Renal cortical epithelial cell (primary cell): ENCODE measurements around the gene LRP3. TPM values are rescaled to one million over a fixed set of nuclear protein-coding genes. Genes with fewer than 3 reads are reported as not detected.
"Not testable (repeated sequence)": the region's sequence is repeated elsewhere in the genome, so short reads cannot be mapped to it uniquely, and the experiment has no call there.

Experiments used
- DNase-seq: peaks from one replicate; pipeline ENCODE4 v3.0.0-alpha.2; 2011; ENCODE audit warnings: low read depth
- total RNA-seq: library from RNA; depleted of rRNA; stranded (reverse); fragments of >200 nt; gene quantifications from 2 replicates; pipeline ENCODE4 v1.2.3, GENCODE V29; 2014

The LRP3 gene
- total RNA-seq, 1 donor from 2014 or later = 11.4 TPM

- DNase-seq = no peak
Measured at GRCh38 chr19:33217881-33218280, 23.8 kb downstream of the LRP3 start.

- DNase-seq = no peak
Measured at GRCh38 chr19:33219261-33219815, 25.2 kb downstream of the LRP3 start.

DNA sequence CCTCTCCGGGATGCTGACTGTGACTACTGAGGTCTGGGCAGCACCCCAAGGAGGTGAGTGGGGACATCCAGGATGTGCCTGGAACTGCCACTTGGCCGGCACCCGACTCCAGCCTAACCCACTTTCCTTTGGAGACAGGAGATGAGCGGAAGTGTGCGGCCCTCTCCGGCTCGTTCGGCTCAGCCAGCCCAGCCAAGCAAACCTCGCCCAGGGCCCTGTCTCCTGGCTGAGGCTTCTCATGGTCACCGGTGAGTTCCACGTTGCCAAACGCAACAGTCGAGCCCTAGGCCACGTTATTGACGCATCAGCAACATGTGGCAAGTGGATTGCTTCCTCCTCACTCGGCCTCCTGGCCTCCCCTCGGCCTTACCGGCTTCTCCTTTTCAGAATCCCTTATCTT is 26.0 kb downstream of the LRP3 start:
- no peak for DNase-seq

- DNase-seq = no peak
Measured at GRCh38 chr19:33220735-33221134, 26.6 kb downstream of the LRP3 start.

DNA sequence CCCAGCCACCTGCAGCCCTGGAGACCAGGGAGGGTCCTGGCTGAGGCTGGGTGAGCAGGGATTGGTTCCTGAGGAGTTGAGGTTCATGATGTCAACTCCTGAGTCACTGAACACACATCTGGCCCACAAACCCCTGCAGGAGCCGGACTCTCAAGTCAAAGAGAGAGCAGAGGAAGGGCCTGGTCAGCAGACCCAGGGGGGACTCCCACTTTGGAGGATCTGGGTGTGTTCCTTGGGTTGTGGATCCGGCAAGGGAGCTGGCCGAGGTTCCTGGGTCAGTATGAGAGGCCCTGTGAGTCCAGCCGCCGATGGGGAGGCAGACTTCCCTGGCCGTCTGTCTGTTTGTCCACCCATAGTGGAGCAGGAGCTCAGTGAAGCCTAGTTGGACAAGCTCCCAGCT is 27.5 kb downstream of the LRP3 start:
- no peak for DNase-seq

- not testable (repeated sequence) for DNase-seq
Measured at GRCh38 chr19:33222255-33222654, 28.1 kb downstream of the LRP3 start.

GRCh38 chr19:33224694-33225457 is 30.7 kb downstream of the LRP3 start:
- DNase-seq = no peak

- no peak for DNase-seq
Measured at GRCh38 chr19:33225458-33225926, 31.4 kb downstream of the LRP3 start, which contains the start of gene SLC7A10. SLC7A10 (minus strand) TSS chr19:33225850; CDS start chr19:33225703, 147 bp downstream.

DNA sequence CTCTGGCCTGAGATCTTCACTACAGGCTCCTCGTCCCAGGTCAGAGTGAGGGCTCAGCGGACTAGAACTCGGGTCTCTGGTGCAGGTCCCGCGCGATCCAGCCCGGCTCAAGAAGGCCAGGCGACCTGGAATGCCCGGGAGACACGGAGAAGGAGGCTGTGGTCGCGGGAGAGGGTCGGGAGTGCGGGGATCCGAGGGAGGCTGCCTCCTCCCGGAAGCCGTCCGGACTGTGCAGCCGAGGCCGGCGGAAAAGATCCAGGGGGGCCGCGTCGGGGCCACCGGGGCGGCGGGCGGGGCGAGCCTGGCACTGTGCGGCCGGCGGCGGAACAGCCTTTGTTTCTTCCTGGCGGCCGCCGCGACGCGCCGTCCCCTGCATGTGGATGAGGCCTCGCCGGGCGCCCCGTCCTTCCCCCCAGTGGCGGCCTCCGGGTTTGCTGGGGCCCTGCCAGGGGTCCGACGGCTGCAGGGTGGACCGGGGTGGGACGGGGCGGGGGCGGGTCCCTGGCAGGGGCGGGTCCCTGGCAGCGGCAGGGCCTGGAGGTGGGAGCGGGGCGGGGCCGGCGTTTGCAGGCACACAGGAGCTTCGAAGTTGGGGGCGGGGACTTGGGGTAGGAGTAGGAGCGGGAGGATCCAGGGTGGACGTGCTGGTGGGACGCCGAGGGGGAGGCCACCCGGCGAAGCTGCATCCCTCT is 32.6 kb downstream of the LRP3 start:
- no peak for DNase-seq

GRCh38 chr19:33227242-33227650 is 33.1 kb downstream of the LRP3 start:
- DNase-seq = peak; percentile 3

GRCh38 chr19:33227870-33228599 is 33.9 kb downstream of the LRP3 start:
- DNase-seq = no peak

DNA sequence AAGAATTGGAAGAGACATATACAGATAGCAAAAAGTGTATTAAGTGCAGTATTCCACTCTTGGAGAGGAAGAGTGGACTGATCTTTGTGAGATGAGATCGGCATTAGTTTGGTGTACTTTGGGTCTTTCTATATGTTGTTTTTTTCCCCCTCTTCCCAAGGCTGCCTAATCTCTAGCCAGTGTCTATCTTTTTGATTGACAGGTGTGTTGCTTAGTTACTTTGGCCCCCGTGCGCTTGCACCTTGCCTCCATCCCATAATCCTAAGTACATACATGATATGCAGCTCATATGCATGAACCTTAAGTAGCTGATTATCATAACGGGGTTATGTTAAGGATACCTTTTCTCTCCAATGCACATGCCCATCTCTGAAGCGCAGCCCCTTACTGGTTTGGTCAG is 35.8 kb downstream of the LRP3 start:
- no peak for DNase-seq

DNA sequence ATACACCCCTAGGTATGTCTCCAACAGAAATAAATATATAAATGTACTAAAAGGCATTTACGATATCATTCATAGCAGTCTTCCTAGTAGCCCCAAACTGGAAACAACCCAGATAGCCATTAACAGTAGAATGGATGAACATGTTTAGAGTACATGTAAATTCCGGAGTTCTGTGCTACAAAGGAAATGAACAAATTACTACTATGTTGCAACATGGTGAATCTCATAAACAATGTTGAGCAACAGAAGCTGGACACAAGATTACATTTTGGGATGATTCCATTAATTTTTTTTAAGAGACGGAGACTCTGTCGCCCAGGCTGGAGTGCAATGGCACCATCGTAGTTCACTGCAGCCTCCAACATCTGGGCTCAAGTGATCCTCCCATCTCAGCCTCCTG is 37.4 kb downstream of the LRP3 start:
- DNase-seq = no peak

DNA sequence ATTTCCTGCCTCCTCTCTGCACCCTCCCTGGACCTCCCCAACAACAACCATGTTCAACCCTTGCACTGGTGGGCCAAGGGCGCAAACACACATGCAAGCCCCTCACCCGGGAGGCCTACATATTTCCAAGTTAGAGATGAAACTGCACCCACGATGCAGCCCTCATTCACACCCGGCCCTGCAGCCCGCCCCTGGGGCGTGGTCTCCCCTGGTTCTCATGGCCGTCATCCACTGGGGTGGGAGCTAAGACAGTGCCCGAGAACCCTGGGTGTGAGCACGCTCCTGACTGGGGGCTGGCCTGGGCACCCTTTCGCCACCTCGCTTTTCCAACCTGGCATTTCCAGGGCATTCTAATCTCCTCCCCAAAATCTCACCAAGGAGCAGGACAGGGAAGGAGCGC is 38.5 kb downstream of the LRP3 start:
- no peak for DNase-seq

GRCh38 chr19:33233056-33233873 is 39.1 kb downstream of the LRP3 start:
- DNase-seq = no peak

GRCh38 chr19:33234092-33234491 is 40.0 kb downstream of the LRP3 start:
- DNase-seq = no peak

DNA sequence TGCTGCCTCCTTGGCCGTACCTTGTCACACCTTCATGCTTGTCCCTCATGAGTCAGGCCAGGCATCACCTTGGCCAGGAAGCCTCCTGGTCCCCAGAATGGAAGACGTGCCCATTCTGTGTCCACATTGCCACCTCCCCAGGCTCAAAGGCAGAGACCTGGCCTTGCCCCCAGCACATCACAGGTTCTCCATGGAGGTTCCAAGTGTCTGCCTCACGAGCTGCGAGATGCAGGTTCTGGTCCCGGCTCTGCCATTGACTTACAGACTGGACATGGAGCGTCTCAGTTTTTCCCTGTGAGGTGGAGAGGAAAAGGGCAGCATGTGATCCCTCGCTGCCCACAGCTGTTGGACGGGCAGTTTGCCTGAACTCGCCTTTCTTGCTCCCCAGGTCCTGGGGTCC is 40.6 kb downstream of the LRP3 start:
- no peak for DNase-seq

- DNase-seq = peak; percentile 37
Measured at GRCh38 chr19:33235269-33235995, 41.3 kb downstream of the LRP3 start.

DNA sequence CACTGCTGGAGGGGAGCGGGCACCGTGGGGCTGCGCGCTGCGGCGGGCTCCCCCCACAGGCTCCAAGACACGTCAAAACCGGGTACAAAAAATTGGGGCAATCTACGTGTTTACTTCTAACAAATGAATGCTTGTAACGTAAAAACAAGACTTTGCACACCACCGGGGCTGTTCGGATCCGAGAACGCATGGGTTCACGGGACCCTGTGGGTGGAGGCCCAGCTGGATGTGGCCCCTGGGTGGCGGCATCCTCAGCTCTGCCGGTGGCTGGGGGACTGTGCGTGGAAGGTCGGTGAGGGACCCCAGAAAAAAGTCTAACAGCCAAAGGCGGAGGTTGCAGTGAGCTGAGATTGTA is 41.8 kb downstream of the LRP3 start:
- DNase-seq = no peak

GRCh38 chr19:33236696-33237390 is 42.7 kb downstream of the LRP3 start:
- DNase-seq = no peak
